ENCODE results near the gene DNAH17. TPM values are rescaled to one million over a fixed set of nuclear protein-coding genes. Genes with fewer than 3 reads are reported as not detected.

Gene DNAH17
- total RNA-seq, 2 donors from 2014 or later = not detected

DNA sequence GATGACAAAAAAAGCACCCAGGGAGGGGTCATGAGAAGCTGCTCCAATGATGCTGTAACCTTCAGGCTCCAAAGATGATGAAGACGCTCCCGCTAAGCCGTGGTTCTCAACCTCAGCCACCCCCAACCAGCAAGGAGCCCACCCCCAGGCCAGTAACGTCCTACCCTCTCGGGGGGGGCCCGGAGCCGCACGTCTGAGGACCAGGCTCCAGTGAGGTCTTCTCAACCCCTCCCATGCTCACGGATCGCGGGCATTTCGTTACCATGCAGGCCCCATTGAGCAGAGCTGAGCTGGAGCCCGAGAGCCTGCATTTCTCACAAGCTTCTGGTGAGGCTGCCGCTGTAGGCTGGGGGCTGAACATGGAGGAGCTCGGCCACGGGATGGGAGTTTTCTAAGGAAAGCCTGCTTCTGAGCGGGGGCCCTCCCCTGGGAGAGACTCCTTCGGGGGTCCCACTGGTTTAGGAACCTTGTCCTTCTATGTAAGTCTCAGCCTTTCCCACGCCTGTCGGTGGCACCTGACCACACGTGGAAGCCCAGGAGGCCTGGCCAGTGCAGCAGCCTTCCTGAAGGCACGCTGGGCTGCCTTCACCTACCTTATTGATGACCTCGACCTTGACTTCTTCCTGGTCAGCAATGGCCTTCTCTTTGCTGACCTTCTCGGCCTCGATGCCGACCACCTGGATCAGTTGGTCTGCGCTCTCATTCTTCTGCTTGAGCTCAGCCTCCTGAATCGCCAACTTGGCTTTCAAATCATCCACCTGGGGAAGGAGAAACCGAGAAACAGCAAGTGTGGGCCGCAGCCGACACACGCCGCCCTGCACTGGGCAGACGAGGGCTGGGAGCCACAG, 116.0 kb downstream of the DNAH17 start:
- no peaks in the 10 kb centered on the region for H3K4me1 ChIP-seq
- no peak for ATAC-seq
- intact Hi-C loops (cut with DNase I) = no loop called here
- DNase-seq = no peak
- no peaks in the 10 kb centered on the region for H3K9me3 ChIP-seq
- TF ChIP-seq POLR2A (IDR thresholded peaks at IDR 0.05) = no peak
- TF ChIP-seq, protein P1, sequence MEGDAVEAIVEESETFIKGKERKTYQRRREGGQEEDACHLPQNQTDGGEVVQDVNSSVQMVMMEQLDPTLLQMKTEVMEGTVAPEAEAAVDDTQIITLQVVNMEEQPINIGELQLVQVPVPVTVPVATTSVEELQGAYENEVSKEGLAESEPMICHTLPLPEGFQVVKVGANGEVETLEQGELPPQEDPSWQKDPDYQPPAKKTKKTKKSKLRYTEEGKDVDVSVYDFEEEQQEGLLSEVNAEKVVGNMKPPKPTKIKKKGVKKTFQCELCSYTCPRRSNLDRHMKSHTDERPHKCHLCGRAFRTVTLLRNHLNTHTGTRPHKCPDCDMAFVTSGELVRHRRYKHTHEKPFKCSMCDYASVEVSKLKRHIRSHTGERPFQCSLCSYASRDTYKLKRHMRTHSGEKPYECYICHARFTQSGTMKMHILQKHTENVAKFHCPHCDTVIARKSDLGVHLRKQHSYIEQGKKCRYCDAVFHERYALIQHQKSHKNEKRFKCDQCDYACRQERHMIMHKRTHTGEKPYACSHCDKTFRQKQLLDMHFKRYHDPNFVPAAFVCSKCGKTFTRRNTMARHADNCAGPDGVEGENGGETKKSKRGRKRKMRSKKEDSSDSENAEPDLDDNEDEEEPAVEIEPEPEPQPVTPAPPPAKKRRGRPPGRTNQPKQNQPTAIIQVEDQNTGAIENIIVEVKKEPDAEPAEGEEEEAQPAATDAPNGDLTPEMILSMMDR (IDR thresholded peaks at IDR 0.05) = no peak
- H3K27ac ChIP-seq = no peak overlapping the region
- H3K4me3 ChIP-seq = no peak overlapping the region
- 76 to 85% methylated on average over 31 to 32 of the region's 34 CpGs for WGBS, 2 donors
- no peaks in the 10 kb centered on the region for H3K27me3 ChIP-seq
- no peaks in the 10 kb centered on the region for H3K36me3 ChIP-seq (replicated peaks in 1 of 2; ENCODE audit: insufficient read depth in 1 of 2, low read depth in 2 of 2)

DNA sequence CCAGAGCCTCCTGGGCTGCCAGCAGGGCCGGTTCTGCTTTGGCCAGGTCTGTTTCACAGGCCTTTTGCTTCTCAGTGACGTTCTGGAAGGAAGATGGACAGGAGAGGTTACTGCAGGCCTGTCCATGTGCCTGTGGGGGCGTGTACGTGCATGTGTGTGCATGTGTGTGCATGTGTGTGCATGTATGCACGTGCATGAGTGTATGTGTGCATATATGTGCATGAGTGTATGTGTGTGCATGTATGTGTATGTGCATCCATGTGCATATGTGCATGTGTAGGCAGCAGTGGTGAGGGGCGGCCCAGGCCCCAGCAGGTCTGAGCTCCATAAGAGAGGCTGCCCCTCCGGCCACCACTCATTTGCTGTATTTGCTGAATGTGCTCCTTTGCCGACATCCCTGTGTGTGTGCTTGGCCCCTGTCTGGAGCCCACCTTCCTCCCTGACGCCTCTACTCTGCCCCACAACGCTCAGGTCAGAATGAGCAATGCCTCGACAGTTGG, 117.0 kb downstream of the DNAH17 start:
- H3K4me1 ChIP-seq = no peaks in the 10 kb centered on the region
- no peaks in the 10 kb centered on the region for H3K9me3 ChIP-seq
- ATAC-seq (no peak), DNase-seq (no peak)
- WGBS, 2 donors = 62 to 74% methylated on average over 8 to 11 of the region's 11 CpGs
- intact Hi-C loops (cut with DNase I) = no loop called here
- no peaks in the 10 kb centered on the region for H3K27me3 ChIP-seq
- H3K27ac ChIP-seq = no peak overlapping the region
- no peak overlapping the region for H3K4me3 ChIP-seq
- TF ChIP-seq, protein P1 (IDR thresholded peaks at IDR 0.05) = no peak
- no peak for TF ChIP-seq POLR2A (IDR thresholded peaks at IDR 0.05)
- no peaks in the 10 kb centered on the region for H3K36me3 ChIP-seq (replicated peaks in 1 of 2; ENCODE audit: insufficient read depth in 1 of 2, low read depth in 2 of 2)

DNA sequence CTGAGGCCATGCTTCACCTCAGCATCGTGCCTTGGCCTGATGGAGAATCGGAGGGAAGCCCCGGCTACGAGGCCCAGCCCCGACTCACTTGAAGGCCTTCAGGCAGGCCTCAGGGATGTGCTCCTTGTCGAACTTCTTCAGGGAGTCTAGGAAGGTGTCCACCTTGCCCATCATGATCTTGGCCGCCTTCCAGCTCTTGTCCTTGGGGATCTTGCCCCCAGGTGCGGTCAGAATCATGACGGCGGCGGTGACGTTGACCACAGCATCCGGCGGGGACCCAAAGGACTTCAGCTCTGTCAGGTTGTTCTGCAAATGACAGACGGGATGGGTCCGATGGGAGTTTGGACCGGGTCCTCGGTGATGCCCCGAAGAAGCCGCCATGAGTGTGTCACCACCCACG, 117.5 kb downstream of the DNAH17 start:
- DNase-seq (no peak), ATAC-seq (no peak)
- no peak overlapping the region for H3K27ac ChIP-seq
- H3K36me3 ChIP-seq (replicated peaks in 1 of 2; ENCODE audit: insufficient read depth in 1 of 2, low read depth in 2 of 2) = no peaks in the 10 kb centered on the region
- intact Hi-C loops (cut with DNase I) = no loop called here
- H3K4me1 ChIP-seq = no peaks in the 10 kb centered on the region
- H3K9me3 ChIP-seq = no peaks in the 10 kb centered on the region
- no peaks in the 10 kb centered on the region for H3K27me3 ChIP-seq
- WGBS, 2 donors = 81% methylated on average over 10 to 21 of the region's 21 CpGs
- TF ChIP-seq, protein P1 (IDR thresholded peaks at IDR 0.05) = no peak
- no peak overlapping the region for H3K4me3 ChIP-seq

DNA sequence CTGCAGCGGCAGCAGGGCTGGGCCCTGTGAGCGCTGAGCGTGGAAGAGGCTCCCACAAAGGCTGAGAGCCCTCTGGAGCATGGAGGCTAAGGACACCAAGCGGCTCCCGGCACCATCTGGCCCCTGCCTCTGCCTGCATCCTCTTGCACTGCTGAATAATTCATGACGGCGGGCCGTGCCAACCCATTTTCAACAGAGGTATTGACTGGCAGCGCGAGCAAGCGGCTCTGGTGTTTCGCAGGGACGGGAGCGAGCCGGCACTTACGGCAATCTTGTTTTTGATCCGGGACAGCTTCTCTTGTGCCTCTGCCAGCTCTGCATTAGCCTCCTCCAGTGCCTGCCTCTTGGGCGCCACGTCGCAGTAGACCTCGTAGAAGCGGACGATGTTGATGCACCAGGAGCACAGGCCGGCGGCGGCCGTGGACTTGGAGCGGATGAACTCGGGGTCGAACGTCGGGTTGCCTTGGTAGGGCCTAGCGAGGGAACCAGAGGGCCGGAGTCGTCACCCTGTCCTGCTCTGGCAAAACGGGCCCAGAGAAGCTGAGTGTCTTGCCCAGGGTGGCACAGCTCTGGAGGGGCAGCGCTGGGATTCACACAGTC, 118.4 kb downstream of the DNAH17 start:
- ATAC-seq (no peak), DNase-seq (no peak)
- H3K36me3 ChIP-seq (replicated peaks in 1 of 2; ENCODE audit: insufficient read depth in 1 of 2, low read depth in 2 of 2) = no peaks in the 10 kb centered on the region
- TF ChIP-seq, protein P1 (IDR thresholded peaks at IDR 0.05) = no peak
- no peak for TF ChIP-seq POLR2A (IDR thresholded peaks at IDR 0.05)
- no peaks in the 10 kb centered on the region for H3K9me3 ChIP-seq
- H3K4me3 ChIP-seq = no peak overlapping the region
- no peaks in the 10 kb centered on the region for H3K27me3 ChIP-seq
- H3K27ac ChIP-seq = no peak overlapping the region
- no peaks in the 10 kb centered on the region for H3K4me1 ChIP-seq
- intact Hi-C loops (cut with DNase I) = no loop called here
- 85 to 92% methylated on average over 27 to 37 of the region's 37 CpGs for WGBS, 2 donors
